HG03342 (cell line): ENCODE data around the gene PCSK9.

Experiments
- ATAC-seq: cut with Tn5 transposase; IDR thresholded peaks from one replicate; pipeline ENCODE4 v1.9.1; 2021; ENCODE audit warnings: mild to moderate bottlenecking, moderate library complexity; ENCODE audit not compliant: unreplicated experiment

The PCSK9 gene

GRCh38 chr1:55039342-55040082, at the start of gene PCSK9:
PCSK9 (plus strand) TSS chr1:55039548; CDS start chr1:55039838, 290 bp downstream.
- ATAC-seq = no peak

DNA sequence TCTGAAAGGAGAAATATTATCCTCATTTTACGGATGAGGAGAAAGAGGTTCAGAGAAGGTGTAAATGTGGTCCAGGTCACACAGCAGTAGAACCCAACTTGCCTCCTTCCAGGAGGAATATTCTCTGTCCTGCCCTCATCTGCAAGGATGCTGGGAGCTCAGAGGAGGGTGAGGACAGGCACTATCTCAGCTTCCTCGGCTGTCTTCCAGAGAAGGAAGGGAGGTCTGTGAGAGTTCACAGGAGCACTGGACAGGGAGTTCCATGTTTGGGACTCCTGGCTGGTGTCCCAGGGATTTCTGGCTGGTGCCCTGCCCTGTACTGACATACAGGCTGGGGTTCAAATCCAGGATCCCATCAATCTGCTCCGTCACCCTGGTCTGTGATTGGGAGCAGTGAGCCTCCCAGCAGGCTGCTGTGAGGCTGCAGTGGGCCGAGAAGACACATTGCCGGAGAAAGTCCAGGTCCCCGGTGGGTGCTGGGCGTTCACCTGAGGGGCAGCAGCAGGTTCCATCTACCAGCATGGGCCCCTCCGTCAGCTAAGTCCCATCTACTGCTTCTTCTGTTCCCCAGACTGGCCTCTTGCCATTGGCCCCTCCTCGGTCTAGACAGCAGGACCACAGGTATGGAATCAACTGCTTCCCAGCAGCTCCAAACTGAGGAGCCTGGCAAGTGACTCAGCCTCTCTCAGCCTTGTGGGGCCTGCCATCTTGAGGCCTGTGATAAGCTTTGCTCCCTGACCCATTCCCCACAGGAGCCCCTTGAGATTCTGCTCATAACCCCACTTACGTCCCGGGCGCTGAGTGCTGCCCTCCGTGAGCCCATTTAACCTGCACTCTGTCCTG, 49.2 kb upstream of the PCSK9 start:
- no peak for ATAC-seq

GRCh38 chr1:54990916-54991315, 48.4 kb upstream of the PCSK9 start:
- ATAC-seq = no peak

DNA sequence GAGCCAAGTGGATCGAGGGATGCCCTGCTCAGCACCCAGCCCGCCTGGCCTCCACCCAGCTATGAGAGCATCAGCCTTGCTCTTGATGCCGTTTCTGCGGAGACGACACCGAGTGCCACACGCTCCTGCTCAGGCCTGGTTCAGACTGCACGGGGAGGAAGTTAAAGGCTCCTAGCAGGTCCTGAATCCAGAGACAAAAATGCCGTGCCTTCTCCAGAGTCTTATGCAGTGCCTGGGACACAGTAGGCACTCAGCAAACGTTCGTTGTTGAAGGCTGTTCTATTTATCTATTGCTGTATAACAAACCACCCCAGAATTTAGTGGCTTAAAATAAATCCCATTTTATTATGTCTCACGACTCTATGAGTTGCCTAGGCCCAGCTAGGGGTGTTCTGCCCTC, 47.4 kb upstream of the PCSK9 start:
- no peak for ATAC-seq

DNA sequence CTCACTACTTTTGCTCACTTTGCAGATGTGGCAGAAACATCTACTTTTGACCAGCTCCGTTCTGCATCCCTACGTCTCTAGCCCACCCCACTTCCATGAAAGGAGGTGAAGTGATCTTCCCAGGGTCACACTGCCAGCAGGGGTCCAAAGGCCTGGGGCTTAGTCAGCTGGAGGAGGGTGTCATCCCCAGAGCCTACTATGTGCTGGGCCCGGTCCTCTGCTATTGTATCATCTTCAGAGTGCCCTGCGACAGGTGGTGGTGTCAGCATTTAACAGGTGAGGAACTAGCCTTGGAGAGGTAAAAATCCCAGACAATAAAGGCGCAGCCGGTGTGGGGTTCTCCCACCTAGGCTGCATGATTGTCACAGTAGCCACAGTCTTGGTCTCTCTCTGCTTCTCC, 46.2 kb upstream of the PCSK9 start:
- no peak for ATAC-seq

GRCh38 chr1:54994355-54994990, 44.9 kb upstream of the PCSK9 start:
- ATAC-seq = no peak

DNA sequence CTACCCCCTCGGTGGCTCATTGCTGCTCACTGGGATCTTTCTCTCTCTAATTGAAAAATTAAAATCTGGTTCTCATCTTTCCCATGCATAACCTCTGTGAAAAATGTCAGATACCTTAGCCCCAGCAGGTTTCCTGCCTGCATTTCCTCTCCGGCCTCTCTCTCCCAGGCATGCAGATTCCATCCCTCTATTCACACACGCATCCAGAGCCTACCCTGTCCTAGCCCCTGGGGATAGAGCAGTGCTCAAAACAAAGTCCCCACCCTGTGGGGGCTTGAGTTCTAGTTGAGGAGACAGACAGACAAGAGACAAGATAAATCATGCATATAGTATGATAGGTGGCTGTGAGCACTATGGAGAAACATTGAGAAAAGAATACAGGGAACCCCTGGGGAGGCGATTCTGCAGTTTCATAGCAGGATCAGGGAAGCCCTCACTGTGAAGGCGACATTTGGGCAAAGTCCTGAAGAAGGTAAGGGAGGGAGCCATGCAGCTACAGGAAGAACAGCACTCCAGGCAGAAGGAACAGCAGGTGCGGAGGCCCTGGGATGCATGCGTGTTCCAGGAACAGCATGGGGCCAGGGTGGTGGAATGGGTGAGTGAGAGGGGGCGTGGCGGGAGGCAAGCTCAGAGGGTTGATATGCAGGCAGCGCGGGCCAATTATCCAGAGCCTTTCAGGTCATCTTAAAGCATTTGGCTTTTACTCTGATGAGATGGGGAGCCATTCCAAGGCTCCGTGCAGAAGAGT, 44.2 kb upstream of the PCSK9 start:
- no peak for ATAC-seq

DNA sequence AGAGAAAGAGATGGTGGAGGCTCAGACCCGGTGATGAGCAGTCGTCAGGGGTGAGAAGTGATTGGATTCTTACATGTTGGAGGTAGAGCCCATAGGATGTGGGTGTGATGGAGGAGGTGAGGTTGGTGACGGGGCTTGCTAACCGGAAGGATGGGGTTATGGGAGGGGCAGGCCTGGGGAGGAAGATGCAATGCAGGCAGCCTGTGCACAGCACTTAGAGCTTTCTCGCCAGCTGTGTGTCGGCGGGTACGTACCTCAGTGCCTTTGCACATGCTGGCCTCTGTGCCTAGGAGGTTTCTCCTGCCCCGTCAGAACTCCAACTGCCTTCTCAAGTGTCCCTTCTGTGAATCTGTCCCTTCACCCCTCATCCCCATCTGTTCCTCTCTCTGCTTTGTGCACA, 43.5 kb upstream of the PCSK9 start:
- no peak for ATAC-seq

- ATAC-seq = peak; percentile 75
Observed at GRCh38 chr1:54996359-54996868, 42.9 kb upstream of the PCSK9 start.

DNA sequence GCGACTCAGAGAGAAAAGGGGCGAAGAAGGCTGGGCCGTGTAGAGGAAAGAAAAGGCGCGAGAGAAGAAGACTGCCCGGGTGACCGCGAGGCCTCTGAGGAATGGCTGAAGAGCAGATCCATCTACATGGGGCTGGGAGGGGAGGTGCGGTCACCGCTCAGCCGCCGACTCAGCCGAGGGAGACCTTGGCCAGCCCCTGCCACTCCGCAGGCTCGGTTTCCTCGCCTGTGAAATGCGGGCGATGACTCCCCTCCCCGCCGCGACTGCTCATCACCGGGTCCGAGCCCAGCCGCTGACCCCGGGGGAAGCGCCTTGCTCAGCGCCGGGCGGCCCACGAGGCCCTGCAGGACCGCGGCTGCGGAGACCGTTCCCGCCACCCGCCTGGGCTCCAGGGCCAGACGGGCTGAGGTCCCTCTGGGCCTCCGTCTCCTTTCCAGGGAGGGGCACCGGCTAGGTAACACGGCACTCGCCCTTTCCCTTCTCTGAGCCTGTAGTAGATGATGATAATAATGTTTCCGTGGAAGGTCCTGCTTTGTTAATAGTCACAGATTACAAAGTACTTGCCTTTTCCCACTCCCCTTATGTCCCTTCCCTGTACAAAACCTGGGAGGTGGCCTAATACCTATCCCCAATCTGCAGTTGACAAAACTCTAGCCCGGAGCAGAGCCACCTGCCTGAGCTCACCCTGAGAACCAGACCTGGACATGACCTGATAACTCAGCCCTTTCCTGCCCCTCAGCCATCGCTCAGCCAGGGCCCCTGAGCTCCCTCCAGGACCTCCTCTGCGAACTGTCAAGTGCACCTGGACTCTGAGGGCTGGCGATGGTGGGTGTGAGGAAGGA, 42.3 kb upstream of the PCSK9 start:
- no peak for ATAC-seq

DNA sequence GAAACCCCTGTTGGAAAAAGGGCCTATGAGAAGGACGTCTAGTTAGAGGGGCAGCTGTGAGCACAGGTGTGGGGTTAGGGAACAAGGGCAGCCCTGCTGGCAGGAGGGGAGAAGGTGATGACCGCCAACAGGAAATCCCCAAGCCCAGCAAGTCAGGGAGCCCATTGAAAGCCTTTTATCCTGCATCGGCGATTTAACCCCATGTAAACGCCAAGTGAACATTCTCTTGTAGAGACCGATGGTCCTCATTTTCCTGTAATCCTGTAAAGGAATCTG, 41.7 kb upstream of the PCSK9 start:
- ATAC-seq = no peak

DNA sequence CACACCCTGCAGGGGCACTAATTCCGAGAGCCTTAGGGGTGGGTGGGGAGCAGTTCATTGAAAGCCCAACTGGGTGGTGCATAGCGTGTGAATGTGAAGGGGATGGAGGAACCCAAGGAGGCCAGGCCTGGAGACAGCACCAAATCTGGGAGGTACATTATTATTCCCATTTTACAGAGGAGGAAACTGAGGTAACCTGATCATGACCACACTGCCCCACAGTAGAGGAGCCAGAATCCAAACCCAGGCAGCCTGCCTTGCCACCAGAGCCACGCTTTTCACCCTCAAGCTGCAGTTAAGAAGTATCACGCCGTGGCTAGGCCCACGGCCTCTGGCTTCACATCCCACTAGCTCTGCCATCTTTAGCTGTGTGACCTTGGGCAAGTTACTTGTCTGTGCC, 41.2 kb upstream of the PCSK9 start:
- no peak for ATAC-seq

GRCh38 chr1:54998677-54999076, 40.7 kb upstream of the PCSK9 start, which contains the start of gene BSND:
BSND (plus strand) TSS chr1:54998933; CDS start chr1:54999187, 254 bp downstream.
- ATAC-seq = no peak

GRCh38 chr1:55000110-55001085, 39.0 kb upstream of the PCSK9 start:
- no peak for ATAC-seq

- ATAC-seq = no peak
Observed at GRCh38 chr1:55001311-55001710, 38.0 kb upstream of the PCSK9 start.

GRCh38 chr1:55002686-55003085, 36.7 kb upstream of the PCSK9 start:
- ATAC-seq = no peak

GRCh38 chr1:55005351-55006140, 33.8 kb upstream of the PCSK9 start:
- ATAC-seq = no peak

DNA sequence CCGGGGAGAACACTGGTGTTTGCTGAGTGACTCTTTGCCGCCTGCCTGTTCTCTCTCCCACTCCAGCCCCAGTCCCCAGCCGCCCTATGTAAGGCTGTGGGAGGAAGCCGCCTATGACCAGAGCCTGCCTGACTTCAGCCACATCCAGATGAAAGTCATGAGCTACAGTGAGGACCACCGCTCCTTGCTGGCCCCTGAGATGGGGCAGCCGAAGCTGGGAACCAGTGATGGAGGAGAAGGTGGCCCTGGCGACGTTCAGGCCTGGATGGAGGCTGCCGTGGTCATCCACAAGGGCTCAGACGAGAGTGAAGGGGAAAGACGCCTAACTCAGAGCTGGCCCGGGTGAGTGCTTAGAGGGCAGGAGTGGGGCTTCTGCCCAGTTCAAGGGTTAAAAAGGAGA, 32.4 kb upstream of the PCSK9 start:
- no peak for ATAC-seq
